Gastrocnemius medialis (tissue), 4 donors: Measurements from ENCODE around the gene ANXA2. TPM values are rescaled to one million over a fixed set of nuclear protein-coding genes. Genes with fewer than 3 reads are reported as not detected.
"Not testable (repeated sequence)": the region's sequence is repeated elsewhere in the genome, so short reads cannot be mapped to it uniquely, and the experiment has no call there.

ENCODE experiments used
- ATAC-seq, 2 donors: fragments of 150-250 bp; one replicate each; pipeline ENCODE4 v1.9.1; 2016
- DNase-seq, 2 donors: peaks; one replicate each; pipeline ENCODE4 v3.0.0-alpha.2; 2019
- H3K27ac ChIP-seq, 4 donors: fragments of 200-600 bp; sonication (generic); 1 replicate in 1 of 4; 2 replicates in 3 of 4; pipeline ENCODE4 v1.5.1; 2016 to 2018; ENCODE audit warnings: mild to moderate bottlenecking in 2 of 4, moderate library complexity in 1 of 4
- H3K27me3 ChIP-seq, 3 donors: fragments of 200-600 bp; sonication (generic) in 2 of 3; 1 replicate in 1 of 3; 2 replicates in 2 of 3; pipeline versions ENCODE4 v1.5.1 to v1.6.0; 2016 to 2019; ENCODE audit warnings: mild to moderate bottlenecking in 1 of 3, moderate library complexity in 1 of 3
- H3K36me3 ChIP-seq, 2 donors: fragments of 200-600 bp; sonication (generic) in 1 of 2; one replicate each; pipeline ENCODE4 v1.5.1; 2017 to 2018
- H3K4me1 ChIP-seq, 2 donors: fragments of 200-600 bp; sonication (generic) in 1 of 2; one replicate each; pipeline ENCODE4 v1.5.1; 2016 to 2017; ENCODE audit warnings: mild to moderate bottlenecking in 2 of 2
- H3K4me3 ChIP-seq, 4 donors: fragments of 200-600 bp; sonication (generic) in 3 of 4; 1 replicate in 1 of 4; 2 replicates in 3 of 4; pipeline ENCODE4 v1.5.1; 2016 to 2019; ENCODE audit warnings: mild to moderate bottlenecking in 2 of 4
- H3K9me3 ChIP-seq, 3 donors: fragments of 200-600 bp; sonication (generic) in 2 of 3; 1 replicate in 1 of 3; 2 replicates in 2 of 3; pipeline ENCODE4 v1.5.1; 2016 to 2019
- POLR2A ChIP-seq, 2 donors: fragments of 450-650 bp; IDR thresholded peaks; one replicate each; pipeline ENCODE4 v1.6.1; 2017; ENCODE audit warnings: antibody characterized with exemption in 2 of 2, mild to moderate bottlenecking in 2 of 2, moderate library complexity in 2 of 2
- in situ Hi-C, 4 donors: fragments of 200-750 bp; cut with MboI; loops; one replicate each; pipeline versions ENCODE4 v1.15.0 to v1.8.0; 2017; ENCODE audit warnings: low sequenced_read_pairs in 4 of 4
- intact Hi-C: fragments of 100-400 bp; cut with DNase I; formaldehyde crosslinking; loops from one replicate; pipeline ENCODE4 v1.15.1; 2023; ENCODE audit warnings: low total_unique reads
- total RNA-seq, 4 donors: library from RNA; depleted of rRNA; stranded (reverse); fragments of >200 nt; gene quantifications; one replicate each; pipeline versions ENCODE4 v1.1.0 to v1.2.3, GENCODE V29; 2016
- TF ChIP-seq, protein P1 (sequence below), 5 experiments: fragments of 450-650 bp in 3 of 5; fragments of 200-600 bp in 2 of 5; sonication (generic) in 2 of 5; IDR thresholded peaks in 4 of 5; conservative IDR thresholded peaks in 1 of 5; 1 replicate in 4 of 5; 2 replicates in 1 of 5; pipeline ENCODE4 v1.5.1; 2016 to 2019; ENCODE audit warnings: antibody characterized with exemption in 5 of 5, mild to moderate bottlenecking in 3 of 5, moderate library complexity in 3 of 5

Gene ANXA2
- total RNA-seq, 4 donors from 2014 or later = 266 to 386 (median 323) TPM

DNA sequence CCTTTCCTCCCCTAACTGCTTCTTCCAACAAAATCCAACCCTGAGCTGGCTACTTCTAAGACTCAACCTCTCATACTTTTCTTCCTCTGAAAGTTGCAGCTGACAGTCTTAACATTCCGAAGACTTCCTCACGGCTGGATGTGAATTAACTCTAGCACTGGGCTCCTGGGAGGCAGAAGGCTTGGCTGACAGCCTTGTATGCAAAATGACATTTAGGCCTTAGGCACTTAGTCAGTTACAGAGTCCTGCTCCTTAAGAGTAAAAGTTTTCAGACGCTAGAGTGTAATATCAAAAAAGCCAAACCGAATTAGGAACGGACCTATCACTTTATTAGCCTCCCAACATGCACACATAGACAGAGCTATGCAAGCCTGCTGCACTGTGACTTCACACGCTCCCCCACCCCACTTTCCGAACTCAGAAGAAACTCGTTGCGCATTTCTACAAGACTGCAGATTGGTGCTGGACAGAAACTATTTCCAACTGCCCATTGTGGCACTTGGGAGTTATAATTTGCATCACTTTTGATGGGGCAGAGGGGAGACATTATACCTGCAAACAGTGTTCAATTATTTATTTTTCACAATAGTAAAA lies 15.5 kb upstream of the ANXA2 start:
- Histone ChIP-seq H3K27me3 (no peaks in the 10 kb centered on the region), H3K36me3 (no peaks in the 10 kb centered on the region), H3K9me3 (no peaks in the 10 kb centered on the region), H3K4me1 (peaks cover 0 to 6% of the 10 kb centered on the region in 2 donors), H3K27ac (peak overlapping the region in 3 of 4 donors; percentile 16 to 38 (median 34)), H3K4me3 (no peak overlapping the region)
- DNase-seq = no peak
- TF ChIP-seq, protein P1, sequence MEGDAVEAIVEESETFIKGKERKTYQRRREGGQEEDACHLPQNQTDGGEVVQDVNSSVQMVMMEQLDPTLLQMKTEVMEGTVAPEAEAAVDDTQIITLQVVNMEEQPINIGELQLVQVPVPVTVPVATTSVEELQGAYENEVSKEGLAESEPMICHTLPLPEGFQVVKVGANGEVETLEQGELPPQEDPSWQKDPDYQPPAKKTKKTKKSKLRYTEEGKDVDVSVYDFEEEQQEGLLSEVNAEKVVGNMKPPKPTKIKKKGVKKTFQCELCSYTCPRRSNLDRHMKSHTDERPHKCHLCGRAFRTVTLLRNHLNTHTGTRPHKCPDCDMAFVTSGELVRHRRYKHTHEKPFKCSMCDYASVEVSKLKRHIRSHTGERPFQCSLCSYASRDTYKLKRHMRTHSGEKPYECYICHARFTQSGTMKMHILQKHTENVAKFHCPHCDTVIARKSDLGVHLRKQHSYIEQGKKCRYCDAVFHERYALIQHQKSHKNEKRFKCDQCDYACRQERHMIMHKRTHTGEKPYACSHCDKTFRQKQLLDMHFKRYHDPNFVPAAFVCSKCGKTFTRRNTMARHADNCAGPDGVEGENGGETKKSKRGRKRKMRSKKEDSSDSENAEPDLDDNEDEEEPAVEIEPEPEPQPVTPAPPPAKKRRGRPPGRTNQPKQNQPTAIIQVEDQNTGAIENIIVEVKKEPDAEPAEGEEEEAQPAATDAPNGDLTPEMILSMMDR (IDR thresholded peaks at IDR 0.05 in 4 of 5, conservative IDR thresholded peaks at IDR 0.05 in 1 of 5) = no peak
- no peak for TF ChIP-seq POLR2A (IDR thresholded peaks at IDR 0.05)
- intact Hi-C loops (no loop called here), in situ Hi-C loops (no loop called here)
- ATAC-seq = no peak

DNA sequence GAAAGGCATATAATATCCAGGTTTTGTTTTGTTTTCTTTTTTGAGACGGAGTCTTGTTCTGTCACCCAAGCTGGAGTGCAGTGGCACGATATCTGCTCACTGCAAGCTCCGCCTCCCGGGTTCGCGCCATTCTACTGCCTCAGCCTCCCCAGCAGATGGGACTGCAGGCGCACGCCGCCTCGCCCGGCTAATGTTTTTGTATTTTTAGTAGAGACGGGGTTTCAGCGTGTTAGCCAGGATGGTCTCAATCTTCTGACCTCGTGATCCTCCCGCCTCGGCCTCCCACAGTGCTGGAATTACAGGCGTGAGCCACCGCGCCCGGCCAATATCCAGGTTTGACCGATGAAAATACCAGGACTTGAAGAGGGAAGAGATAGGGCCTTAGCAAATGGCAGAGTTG lies 15.0 kb upstream of the ANXA2 start:
- in situ Hi-C loops, H3K9me3 ChIP-seq, H3K36me3 ChIP-seq, H3K4me3 ChIP-seq, DNase-seq, ATAC-seq, intact Hi-C loops, H3K27me3 ChIP-seq: not testable (repeated sequence)
- H3K27ac ChIP-seq = peak overlapping the region in 1 of 4 donors; percentile 34
- peaks cover 4 to 11% of the 10 kb centered on the region in 2 donors for H3K4me1 ChIP-seq

DNA sequence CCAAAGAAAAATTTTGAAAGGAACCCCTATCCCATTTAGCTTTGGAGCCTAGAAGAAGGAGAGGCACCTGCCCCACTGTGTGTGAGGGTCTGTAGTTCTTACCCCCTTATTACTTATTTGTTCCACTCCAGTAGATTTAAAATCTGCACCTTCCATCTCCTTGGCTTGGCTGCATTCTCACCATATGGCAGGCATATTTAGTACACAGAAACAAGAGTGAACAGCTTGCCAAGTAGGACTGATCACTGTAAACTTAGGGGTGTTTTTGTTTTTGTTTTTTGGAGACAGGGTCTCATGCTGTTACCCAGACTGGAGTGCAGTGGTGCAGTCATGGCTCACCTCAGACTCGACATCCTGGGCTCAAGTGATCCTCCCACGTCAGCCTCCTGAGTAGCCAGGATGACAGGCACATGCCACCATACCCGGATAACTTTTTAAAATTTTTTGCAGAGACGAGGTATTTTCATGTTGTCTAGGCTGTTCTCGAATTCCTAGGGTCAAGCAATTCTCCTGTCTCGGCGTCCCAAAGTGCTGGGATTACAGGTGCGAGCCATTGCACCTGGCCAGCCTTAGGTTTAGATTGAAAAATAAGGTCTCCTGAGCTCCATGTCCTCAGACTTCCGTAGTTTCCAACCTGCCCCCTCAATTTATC lies 14.1 kb upstream of the ANXA2 start:
- no peak for TF ChIP-seq POLR2A (IDR thresholded peaks at IDR 0.05)
- TF ChIP-seq, protein P1 (IDR thresholded peaks at IDR 0.05 in 4 of 5, conservative IDR thresholded peaks at IDR 0.05 in 1 of 5) = no peak
- Histone ChIP-seq H3K36me3 (no peaks in the 10 kb centered on the region), H3K27me3 (no peaks in the 10 kb centered on the region), H3K4me1 (peaks cover 13 to 20% of the 10 kb centered on the region in 2 donors), H3K9me3 (no peaks in the 10 kb centered on the region), H3K27ac (no peak overlapping the region), H3K4me3 (no peak overlapping the region)
- intact Hi-C loops = loop anchor here (1.0 kb wide), 1 partner anchor 44 kb away; no protein-coding TSS in a partner anchor
- no peak for ATAC-seq
- DNase-seq = no peak
- in situ Hi-C loops = no loop called here

DNA sequence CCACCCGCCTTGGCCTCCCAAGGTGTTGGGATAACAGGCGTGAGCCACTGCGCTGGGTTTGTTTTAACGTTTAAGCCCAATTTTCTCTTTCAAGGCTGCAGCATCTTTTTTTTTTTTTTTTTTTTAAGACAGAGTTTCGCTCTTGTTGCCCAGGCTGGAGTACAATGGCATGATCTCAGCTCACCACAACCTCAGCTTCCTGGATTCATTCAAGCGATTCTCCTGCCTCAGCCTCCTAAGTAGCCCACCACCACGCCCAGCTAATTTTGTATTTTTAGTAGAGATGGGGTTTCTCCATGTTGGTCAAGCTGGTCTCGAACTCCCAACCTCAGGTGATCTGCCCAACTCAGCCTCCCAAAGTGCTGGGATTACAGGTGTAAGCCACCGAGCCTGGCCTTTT lies 12.6 kb upstream of the ANXA2 start:
- ATAC-seq, H3K9me3 ChIP-seq, H3K4me3 ChIP-seq, H3K27ac ChIP-seq, in situ Hi-C loops, DNase-seq, H3K36me3 ChIP-seq, H3K27me3 ChIP-seq, intact Hi-C loops: not testable (repeated sequence)
- H3K4me1 ChIP-seq = peaks cover 25 to 32% of the 10 kb centered on the region in 2 donors

DNA sequence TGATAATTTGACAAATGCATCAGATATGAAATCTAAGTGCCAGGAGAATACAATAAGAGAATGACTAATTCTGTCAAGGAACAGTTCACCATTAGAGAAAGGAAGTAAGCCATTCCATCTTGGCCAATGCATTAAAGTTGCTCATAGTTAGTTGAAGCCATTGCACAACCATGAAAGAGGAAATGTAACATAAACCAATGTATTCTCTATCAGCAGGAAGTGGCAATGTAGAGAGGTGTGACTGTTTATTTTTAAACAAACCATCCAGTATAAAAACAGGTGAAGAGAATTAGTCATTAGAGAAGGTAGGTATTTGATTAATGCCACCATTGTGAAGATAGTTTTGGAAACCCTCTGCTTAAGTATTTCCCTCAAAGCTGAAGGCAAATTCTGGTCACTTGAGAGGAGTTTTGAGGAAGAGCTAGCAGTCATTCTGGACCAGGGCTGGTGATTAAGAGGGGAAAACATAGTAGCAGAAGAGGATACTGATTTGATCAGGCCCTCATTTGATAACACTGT lies 10.7 kb upstream of the ANXA2 start:
- TF ChIP-seq, protein P1 (IDR thresholded peaks at IDR 0.05 in 4 of 5, conservative IDR thresholded peaks at IDR 0.05 in 1 of 5) = no peak
- TF ChIP-seq POLR2A (IDR thresholded peaks at IDR 0.05) = no peak
- Histone ChIP-seq H3K27me3 (no peaks in the 10 kb centered on the region), H3K4me1 (peaks cover 25 to 32% of the 10 kb centered on the region in 2 donors), H3K36me3 (no peaks in the 10 kb centered on the region), H3K9me3 (no peaks in the 10 kb centered on the region), H3K4me3 (no peak overlapping the region), H3K27ac (peak overlapping the region; percentile 70 to 75 (median 74))
- in situ Hi-C loops = no loop called here
- DNase-seq (no peak), ATAC-seq (peak; percentile 92 to 94)
- intact Hi-C loops = no loop called here
